ENCODE data around the gene ADGRL4. TPM values are rescaled to one million over a fixed set of nuclear protein-coding genes. Genes with fewer than 3 reads are reported as not detected.

ADGRL4 gene
- total and polyA plus RNA-seq, 2 donors (not counting 3 experiments of a cell fraction or from before 2014, with no cell fraction given): 140 to 143 TPM

- Histone ChIP-seq H3K4me3 (replicated peaks in 1 of 3; ENCODE audit: insufficient read depth in 1 of 3, low read depth in 1 of 3, low read length in 3 of 3) (no peak overlapping the region), H3K9me1 (replicated peaks; ENCODE audit: control insufficient read depth, extremely low read depth, insufficient read depth, low read length) (no peaks in the 10 kb centered on the region), H3K4me1 (ENCODE audit: control insufficient read depth, extremely low read depth, insufficient read depth, low read length) (no peaks in the 10 kb centered on the region), H3K27me3 (ENCODE audit: control insufficient read depth in 2 of 2, insufficient read depth in 2 of 2, low read length in 2 of 2) (no peaks in the 10 kb centered on the region), H3K4me2 (ENCODE audit: insufficient read depth, low read length) (no peak overlapping the region), H3K36me3 (ENCODE audit: control insufficient read depth in 2 of 2, extremely low read depth in 1 of 2, insufficient read depth in 2 of 2, low read length in 2 of 2) (peaks cover 2 to 11% of the 10 kb centered on the region in 2 experiments), H3K79me2 (ENCODE audit: control insufficient read depth, insufficient read depth, low read length) (no peaks in the 10 kb centered on the region), H3K27ac (ENCODE audit: insufficient read depth, low read depth, low read length) (no peak overlapping the region), H3K9ac (replicated peaks; ENCODE audit: extremely low read depth, insufficient read depth, low read length) (no peak overlapping the region), H2AFZ (ENCODE audit: low read depth, low read length) (no peak overlapping the region), H3K9me3 (replicated peaks; ENCODE audit: control insufficient read depth, insufficient read depth, low read length) (no peaks in the 10 kb centered on the region), H4K20me1 (replicated peaks; ENCODE audit: control insufficient read depth, extremely low read depth, insufficient read depth, low read length) (no peaks in the 10 kb centered on the region)
- no peak for FAIRE-seq
- CTCF ChIA-PET: no interaction called here
- dilution Hi-C loops (cut with MboI; ENCODE audit: extremely low pct_ligation_motif_present, low sequenced_read_pairs): no loop called here
- TF ChIP-seq POLR2AphosphoS5 (IDR thresholded peaks at IDR 0.05; ENCODE audit: insufficient read depth, low read depth, low read length): no peak
- no peak for TF ChIP-seq CTCF (IDR thresholded peaks at IDR 0.05; ENCODE audit: extremely low read depth in 1 of 2, insufficient read depth in 1 of 2, low read depth in 1 of 2, low read length in 2 of 2)
- TF ChIP-seq EZH2 (IDR thresholded peaks at IDR 0.05; ENCODE audit: borderline replicate concordance, low read depth, low read length, severe bottlenecking): no peak
- no peak for TF ChIP-seq GATA2 (IDR thresholded peaks at IDR 0.05; ENCODE audit: insufficient read depth, insufficient read length, low read depth, low read length)
- no peak for TF ChIP-seq POLR2A (IDR thresholded peaks at IDR 0.05; ENCODE audit: low read depth, low read length)
- TF ChIP-seq FOS (IDR thresholded peaks at IDR 0.05; ENCODE audit: borderline replicate concordance, insufficient read depth, low read length): no peak
- no peak for TF ChIP-seq MYC (IDR thresholded peaks at IDR 0.05; ENCODE audit: low read depth, low read length)
- no peak for TF ChIP-seq JUN (IDR thresholded peaks at IDR 0.05; ENCODE audit: borderline replicate concordance, insufficient read depth, insufficient read length, low read depth)
- no peak for TF ChIP-seq MAX (IDR thresholded peaks at IDR 0.05; ENCODE audit: insufficient read depth, insufficient read length)
- POLR2A ChIA-PET: no interaction called here
- DNase-seq (ENCODE audit: low read depth, low spot score): no peak
- BruUV-seq (replicated peaks): no TSS peak
- intact Hi-C loops (cut with micrococcal nuclease): no loop called here
These were observed 103.9 kb downstream of the ADGRL4 start for GRCh38 chr1:78902641-78903040.
